Ectodermal cell (in vitro differentiated cells): ENCODE data around the gene SPATC1L.
"Not testable (repeated sequence)": the region's sequence is repeated elsewhere in the genome, so short reads cannot be mapped to it uniquely, and the experiment has no call there.

Experiments used
- H3K27ac ChIP-seq: 2 replicates; pipeline ENCODE4 v1.7.0; 2013; ENCODE audit warnings: mild to moderate bottlenecking, low read depth, low read length; ENCODE audit not compliant: insufficient read depth, poor library complexity, severe bottlenecking
- H3K27me3 ChIP-seq: 2 replicates; pipeline ENCODE4 v1.7.0; 2013; ENCODE audit warnings: mild to moderate bottlenecking, low read length; ENCODE audit not compliant: insufficient read depth, control insufficient read depth, poor library complexity, severe bottlenecking
- H3K36me3 ChIP-seq: one replicate; pipeline ENCODE4 v1.7.0; 2013; ENCODE audit warnings: low read length; ENCODE audit not compliant: control insufficient read depth, insufficient read depth
- H3K4me1 ChIP-seq: one replicate; pipeline ENCODE4 v1.7.0; 2013; ENCODE audit warnings: low read length; ENCODE audit not compliant: control insufficient read depth, insufficient read depth
- H3K4me3 ChIP-seq: 2 replicates; pipeline ENCODE4 v1.7.0; 2013; ENCODE audit warnings: low read depth, low read length, control low read depth; ENCODE audit not compliant: insufficient read depth
- H3K9me3 ChIP-seq: 2 replicates; pipeline ENCODE4 v1.7.0; 2013; ENCODE audit warnings: mild to moderate bottlenecking, low read length, moderate library complexity; ENCODE audit not compliant: control insufficient read depth
- WGBS, 2 experiments: methylation state at CpG; one replicate each; pipeline ENCODE4 v1.1.7; 2013; ENCODE audit warnings: missing lambda C conversion rate in 2 of 2; 5-methylcytosine and 5-hydroxymethylcytosine counted together

The SPATC1L gene

GRCh38 chr21:46207006-46207919 is 23.0 kb upstream of the SPATC1L start:
- H3K36me3 ChIP-seq: no peaks in the 10 kb centered on the region
- H3K27me3 ChIP-seq: no peaks in the 10 kb centered on the region
- WGBS, 2 experiments: 94 to 96% methylated on average over 21 of the region's 21 CpGs
- no peak overlapping the region for H3K27ac ChIP-seq
- H3K4me3 ChIP-seq: no peak overlapping the region
- no peaks in the 10 kb centered on the region for H3K9me3 ChIP-seq
- H3K4me1 ChIP-seq: no peaks in the 10 kb centered on the region

- no peaks in the 10 kb centered on the region for H3K36me3 ChIP-seq
- H3K4me1 ChIP-seq: no peaks in the 10 kb centered on the region
- H3K4me3 ChIP-seq: no peak overlapping the region
- 94 to 95% methylated on average over 24 of the region's 24 CpGs for WGBS, 2 experiments
- no peaks in the 10 kb centered on the region for H3K27me3 ChIP-seq
- H3K9me3 ChIP-seq: no peaks in the 10 kb centered on the region
- no peak overlapping the region for H3K27ac ChIP-seq
Observed at GRCh38 chr21:46206163-46207005, 22.1 kb upstream of the SPATC1L start.

GRCh38 chr21:46205766-46206162 is 21.5 kb upstream of the SPATC1L start:
- no peaks in the 10 kb centered on the region for H3K36me3 ChIP-seq
- no peaks in the 10 kb centered on the region for H3K4me1 ChIP-seq
- H3K9me3 ChIP-seq: no peaks in the 10 kb centered on the region
- H3K27ac ChIP-seq: no peak overlapping the region
- no peaks in the 10 kb centered on the region for H3K27me3 ChIP-seq
- WGBS, 2 experiments: 96 to 97% methylated on average over 16 of the region's 16 CpGs
- no peak overlapping the region for H3K4me3 ChIP-seq

DNA sequence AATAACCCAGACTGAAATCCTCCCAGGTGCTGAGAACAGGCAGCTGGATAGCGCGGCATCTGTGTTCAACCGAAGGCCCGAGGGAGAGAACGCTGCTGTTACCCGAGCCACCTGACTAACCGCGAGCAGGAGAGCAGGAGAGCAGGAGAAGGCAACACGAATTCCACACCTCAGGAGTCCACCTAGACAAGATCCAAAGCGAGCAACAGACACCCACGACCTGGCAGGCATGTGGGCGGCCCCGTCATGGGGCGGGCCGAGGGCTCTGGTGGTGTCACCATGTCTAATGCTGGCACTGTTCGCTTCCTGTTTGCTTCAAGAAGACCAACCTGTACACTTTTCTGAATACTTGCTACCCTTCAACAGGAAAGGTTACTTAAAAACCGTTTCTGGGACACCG is 20.9 kb upstream of the SPATC1L start:
- no peaks in the 10 kb centered on the region for H3K9me3 ChIP-seq
- 94 to 95% methylated on average over 17 to 18 of the region's 18 CpGs for WGBS, 2 experiments
- H3K27ac ChIP-seq: no peak overlapping the region
- no peak overlapping the region for H3K4me3 ChIP-seq
- no peaks in the 10 kb centered on the region for H3K4me1 ChIP-seq
- H3K27me3 ChIP-seq: no peaks in the 10 kb centered on the region
- peaks cover 2% of the 10 kb centered on the region for H3K36me3 ChIP-seq

- peaks cover 13% of the 10 kb centered on the region for H3K36me3 ChIP-seq
- WGBS, 2 experiments: 92 to 96% methylated on average over 8 of the region's 8 CpGs
- no peaks in the 10 kb centered on the region for H3K9me3 ChIP-seq
- H3K27me3 ChIP-seq: no peaks in the 10 kb centered on the region
- H3K4me3 ChIP-seq: no peak overlapping the region
- H3K4me1 ChIP-seq: no peaks in the 10 kb centered on the region
- H3K27ac ChIP-seq: no peak overlapping the region
Observed at GRCh38 chr21:46203203-46203600, 18.9 kb upstream of the SPATC1L start.

DNA sequence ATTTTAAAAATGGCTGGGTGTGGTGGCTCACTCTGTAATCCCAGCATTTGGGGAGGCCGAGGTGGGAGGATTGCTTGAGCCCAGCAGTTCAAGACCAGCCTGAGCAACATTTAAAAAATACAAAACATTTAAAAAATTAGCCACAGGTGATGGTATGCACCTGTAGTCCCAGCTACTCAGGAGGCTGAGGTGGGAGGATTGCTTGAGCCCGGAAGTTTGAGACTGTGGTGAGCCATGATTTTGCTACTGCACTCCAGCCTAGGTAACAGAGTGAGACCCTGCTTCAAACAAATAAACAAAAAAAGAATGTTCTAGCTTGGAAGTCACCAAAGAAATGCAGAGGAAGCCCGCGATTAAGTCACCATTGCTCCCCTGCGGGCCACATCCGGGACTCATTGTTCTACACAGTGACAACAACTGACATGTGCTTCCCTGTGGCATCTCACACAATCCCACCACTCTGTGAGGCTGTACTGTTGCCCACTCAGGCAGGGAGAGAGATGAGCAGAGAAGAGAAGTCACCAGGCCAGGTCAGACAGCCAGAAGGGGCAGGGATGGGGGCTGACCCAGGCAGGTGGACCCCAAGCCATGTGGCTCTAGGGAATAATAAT is 18.4 kb upstream of the SPATC1L start:
- no peaks in the 10 kb centered on the region for H3K4me1 ChIP-seq
- H3K27ac ChIP-seq: no peak overlapping the region
- H3K27me3 ChIP-seq: no peaks in the 10 kb centered on the region
- 62 to 63% methylated on average over 6 of the region's 6 CpGs for WGBS, 2 experiments
- H3K36me3 ChIP-seq: peaks cover 13% of the 10 kb centered on the region
- H3K4me3 ChIP-seq: no peak overlapping the region
- no peaks in the 10 kb centered on the region for H3K9me3 ChIP-seq

GRCh38 chr21:46200877-46201803 is 16.9 kb upstream of the SPATC1L start:
- H3K27me3 ChIP-seq, H3K4me3 ChIP-seq, H3K27ac ChIP-seq, H3K9me3 ChIP-seq, H3K4me1 ChIP-seq: not testable (repeated sequence)
- H3K36me3 ChIP-seq: peaks cover 13% of the 10 kb centered on the region
- WGBS, 2 experiments: 86 to 96% methylated on average over 1 of the region's 8 CpGs

GRCh38 chr21:46199436-46200373 is 15.4 kb upstream of the SPATC1L start:
- Histone ChIP-seq H3K9me3 (no peaks in the 10 kb centered on the region), H3K36me3 (peaks cover 13% of the 10 kb centered on the region)
- WGBS, 2 experiments: 80 to 87% methylated on average over 10 to 13 of the region's 13 CpGs

GRCh38 chr21:46196733-46197132 is 12.5 kb upstream of the SPATC1L start:
- WGBS, 2 experiments: 90 to 92% methylated on average over 20 of the region's 20 CpGs
- H3K27ac ChIP-seq: no peak overlapping the region
- no peaks in the 10 kb centered on the region for H3K27me3 ChIP-seq
- H3K4me3 ChIP-seq: no peak overlapping the region
- no peaks in the 10 kb centered on the region for H3K9me3 ChIP-seq
- H3K4me1 ChIP-seq: no peaks in the 10 kb centered on the region
- H3K36me3 ChIP-seq: peaks cover 23% of the 10 kb centered on the region

More at GRCh38 chr21:46199436-46200373, 15.4 kb upstream of the SPATC1L start:
- Histone ChIP-seq H3K4me3 (no peak overlapping the region), H3K27me3 (no peaks in the 10 kb centered on the region), H3K4me1 (no peaks in the 10 kb centered on the region), H3K27ac (no peak overlapping the region)
